ENCODE measurements around the gene ZNF562. TPM values are rescaled to one million over a fixed set of nuclear protein-coding genes. Genes with fewer than 3 reads are reported as not detected.

ZNF562 gene
- total and polyA plus RNA-seq, 2 donors (not counting 3 experiments of a cell fraction or from before 2014, with no cell fraction given) = 6.3 to 27.0 TPM

GRCh38 chr19:9627856-9628255 lies 47.0 kb downstream of the ZNF562 start:
- TF ChIP-seq CTCF (IDR thresholded peaks at IDR 0.05; ENCODE audit: extremely low read depth in 1 of 2, insufficient read depth in 1 of 2, low read depth in 1 of 2, low read length in 2 of 2) = no peak
- no peak for TF ChIP-seq FOS (IDR thresholded peaks at IDR 0.05; ENCODE audit: borderline replicate concordance, insufficient read depth, low read length)
- no peak for TF ChIP-seq MYC (IDR thresholded peaks at IDR 0.05; ENCODE audit: low read depth, low read length)
- TF ChIP-seq POLR2A (IDR thresholded peaks at IDR 0.05; ENCODE audit: low read depth, low read length) = no peak
- TF ChIP-seq MAX (IDR thresholded peaks at IDR 0.05; ENCODE audit: insufficient read depth, insufficient read length) = no peak
- no peak for TF ChIP-seq GATA2 (IDR thresholded peaks at IDR 0.05; ENCODE audit: insufficient read depth, insufficient read length, low read depth, low read length)
- ChIA-PET CTCF (interaction anchor here (0.6 to 2.1 kb wide), 5 partner anchors 161 to 279 kb away, joined by 3 to 7 read pairs (median 3); no protein-coding TSS in a partner anchor), POLR2A (no interaction called here)
- Histone ChIP-seq H3K4me1 (ENCODE audit: control insufficient read depth, extremely low read depth, insufficient read depth, low read length) (no peaks in the 10 kb centered on the region), H3K9me1 (replicated peaks; ENCODE audit: control insufficient read depth, extremely low read depth, insufficient read depth, low read length) (no peaks in the 10 kb centered on the region), H2AFZ (ENCODE audit: low read depth, low read length) (no peak overlapping the region), H3K36me3 (ENCODE audit: control insufficient read depth in 2 of 2, extremely low read depth in 1 of 2, insufficient read depth in 2 of 2, low read length in 2 of 2) (no peaks in the 10 kb centered on the region), H3K27me3 (ENCODE audit: control insufficient read depth in 2 of 2, insufficient read depth in 2 of 2, low read length in 2 of 2) (no peaks in the 10 kb centered on the region), H4K20me1 (replicated peaks; ENCODE audit: control insufficient read depth, extremely low read depth, insufficient read depth, low read length) (no peaks in the 10 kb centered on the region), H3K9me3 (replicated peaks; ENCODE audit: control insufficient read depth, insufficient read depth, low read length) (no peaks in the 10 kb centered on the region), H3K4me3 (replicated peaks in 1 of 3; ENCODE audit: insufficient read depth in 1 of 3, low read depth in 1 of 3, low read length in 3 of 3) (no peak overlapping the region), H3K27ac (ENCODE audit: insufficient read depth, low read depth, low read length) (no peak overlapping the region), H3K79me2 (ENCODE audit: control insufficient read depth, insufficient read depth, low read length) (no peaks in the 10 kb centered on the region), H3K4me2 (ENCODE audit: insufficient read depth, low read length) (no peak overlapping the region), H3K9ac (replicated peaks; ENCODE audit: extremely low read depth, insufficient read depth, low read length) (no peak overlapping the region)
- FAIRE-seq (no peak), DNase-seq (ENCODE audit: low read depth, low spot score) (no peak)
- intact Hi-C loops (cut with micrococcal nuclease) = no loop called here
- no TSS peak for BruUV-seq (replicated peaks)
- dilution Hi-C loops (cut with MboI; ENCODE audit: extremely low pct_ligation_motif_present, low sequenced_read_pairs) = loop anchor here (10.0 kb wide), 1 partner anchor 167 kb away; no protein-coding TSS in a partner anchor

Data from endothelial cell of umbilical vein (primary cell).